Calu3 (cell line): Measurements from ENCODE around the gene RNASE8. TPM values are rescaled to one million over a fixed set of nuclear protein-coding genes. Genes with fewer than 3 reads are reported as not detected.

ENCODE experiments used
- BruUV-seq: library from RNA; stranded (reverse); fragments of 400-500 nt; replicated peaks from 2 replicates; lab custom pipeline; 2021; lab: Mats Ljungman, UMichigan
- CTCF ChIA-PET: fragments of 300-600 bp; sonication (Branson Sonifier 250); formaldehyde crosslinking; loops from one replicate; lab custom pipeline; 2022; ENCODE audit warnings: antibody characterized with exemption; lab: Charles Lee
- DNase-seq: peaks from one replicate; pipeline ENCODE4 v3.0.0; 2022
- H3K27ac Mint-ChIP-seq: one replicate; pipeline ENCODE4 v1.8.0; 2022; ENCODE audit warnings: mixed read lengths; ENCODE audit not compliant: unreplicated experiment
- H3K27me3 Mint-ChIP-seq: one replicate; pipeline ENCODE4 v1.8.0; 2022; ENCODE audit warnings: mixed read lengths; ENCODE audit not compliant: unreplicated experiment
- H3K36me3 Mint-ChIP-seq: one replicate; pipeline ENCODE4 v1.8.0; 2022; ENCODE audit warnings: mild to moderate bottlenecking, moderate library complexity, mixed read lengths; ENCODE audit not compliant: insufficient read depth, unreplicated experiment
- H3K4me1 Mint-ChIP-seq: one replicate; pipeline ENCODE4 v1.8.0; 2022; ENCODE audit warnings: mild to moderate bottlenecking, low read depth, mixed read lengths; ENCODE audit not compliant: unreplicated experiment
- H3K4me3 Mint-ChIP-seq: one replicate; pipeline ENCODE4 v1.8.0; 2022; ENCODE audit warnings: mild to moderate bottlenecking, low read depth, moderate library complexity, mixed read lengths; ENCODE audit not compliant: unreplicated experiment
- H3K9me3 Mint-ChIP-seq: one replicate; pipeline ENCODE4 v1.8.0; 2022; ENCODE audit warnings: low read depth, mixed read lengths; ENCODE audit not compliant: unreplicated experiment
- intact Hi-C: fragments of 100-400 bp; cut with micrococcal nuclease; formaldehyde crosslinking; loops from one replicate; pipeline ENCODE4 v1.10.0; 2022; ENCODE audit not compliant: unreplicated experiment
- total RNA-seq: library from RNA; stranded (reverse); gene quantifications from 2 replicates; pipeline ENCODE4 v1.2.3, GENCODE V29; 2022
- TF ChIP-seq, protein P1 (sequence below): fragments of 200-600 bp; IDR thresholded peaks from one replicate; pipeline ENCODE4 v1.8.0; 2022; ENCODE audit warnings: antibody characterized with exemption; ENCODE audit not compliant: unreplicated experiment

Gene RNASE8
- total RNA-seq, 1 experiment from 2014 or later: not detected

DNA sequence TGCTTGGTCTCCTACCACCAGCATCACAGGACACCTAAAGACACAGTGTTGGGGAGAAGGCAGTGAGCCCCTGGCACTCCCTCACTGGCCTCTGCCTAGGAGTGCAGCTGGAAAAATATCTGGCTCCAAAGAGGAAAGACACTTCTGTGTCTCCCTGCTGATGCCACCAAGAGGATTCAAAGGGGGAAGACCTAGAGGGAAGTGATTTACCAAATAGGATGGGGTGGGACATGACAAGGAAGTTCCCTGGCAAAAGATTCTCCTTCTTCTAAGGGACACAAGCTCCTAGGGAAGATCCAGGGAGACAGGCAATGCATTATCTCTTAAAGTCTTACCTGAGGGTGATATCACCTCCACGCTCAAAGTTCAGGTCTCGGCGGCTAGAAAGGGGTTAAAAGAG lies 38.8 kb upstream of the RNASE8 start:
- Mint-ChIP-seq H3K4me1 (peaks cover 8% of the 10 kb centered on the region), H3K4me3 (no peak overlapping the region), H3K27me3 (peaks cover 30% of the 10 kb centered on the region), H3K9me3 (no peaks in the 10 kb centered on the region), H3K27ac (no peak overlapping the region), H3K36me3 (no peaks in the 10 kb centered on the region)
- DNase-seq: no peak
- TF ChIP-seq, protein P1, sequence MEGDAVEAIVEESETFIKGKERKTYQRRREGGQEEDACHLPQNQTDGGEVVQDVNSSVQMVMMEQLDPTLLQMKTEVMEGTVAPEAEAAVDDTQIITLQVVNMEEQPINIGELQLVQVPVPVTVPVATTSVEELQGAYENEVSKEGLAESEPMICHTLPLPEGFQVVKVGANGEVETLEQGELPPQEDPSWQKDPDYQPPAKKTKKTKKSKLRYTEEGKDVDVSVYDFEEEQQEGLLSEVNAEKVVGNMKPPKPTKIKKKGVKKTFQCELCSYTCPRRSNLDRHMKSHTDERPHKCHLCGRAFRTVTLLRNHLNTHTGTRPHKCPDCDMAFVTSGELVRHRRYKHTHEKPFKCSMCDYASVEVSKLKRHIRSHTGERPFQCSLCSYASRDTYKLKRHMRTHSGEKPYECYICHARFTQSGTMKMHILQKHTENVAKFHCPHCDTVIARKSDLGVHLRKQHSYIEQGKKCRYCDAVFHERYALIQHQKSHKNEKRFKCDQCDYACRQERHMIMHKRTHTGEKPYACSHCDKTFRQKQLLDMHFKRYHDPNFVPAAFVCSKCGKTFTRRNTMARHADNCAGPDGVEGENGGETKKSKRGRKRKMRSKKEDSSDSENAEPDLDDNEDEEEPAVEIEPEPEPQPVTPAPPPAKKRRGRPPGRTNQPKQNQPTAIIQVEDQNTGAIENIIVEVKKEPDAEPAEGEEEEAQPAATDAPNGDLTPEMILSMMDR: no peak
- CTCF ChIA-PET: no interaction called here
- intact Hi-C loops: no loop called here
- no TSS peak for BruUV-seq

DNA sequence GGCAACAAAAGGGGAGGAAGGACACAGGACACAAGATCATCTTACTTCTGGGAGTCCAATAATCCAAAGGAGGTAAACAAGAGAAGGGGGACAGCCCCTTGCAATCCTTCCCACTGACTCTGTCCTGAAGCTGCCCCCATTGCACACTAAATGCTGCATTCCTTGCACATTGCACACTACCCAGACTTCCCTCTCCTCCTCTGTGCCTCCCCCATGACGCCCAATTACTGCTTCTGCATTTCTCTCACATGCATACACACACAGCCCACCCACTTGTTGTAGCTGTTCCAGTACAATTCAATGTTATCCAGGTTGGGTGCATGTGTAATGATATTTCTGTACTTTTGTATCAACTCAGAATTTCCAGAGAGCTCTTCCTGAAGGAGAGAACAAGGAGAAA lies 38.3 kb upstream of the RNASE8 start:
- H3K4me1 Mint-ChIP-seq: peaks cover 8% of the 10 kb centered on the region
- no peaks in the 10 kb centered on the region for H3K9me3 Mint-ChIP-seq
- H3K4me3 Mint-ChIP-seq: no peak overlapping the region
- no TSS peak for BruUV-seq
- peaks cover 30% of the 10 kb centered on the region for H3K27me3 Mint-ChIP-seq
- no peak for DNase-seq
- intact Hi-C loops: no loop called here
- H3K36me3 Mint-ChIP-seq: peaks cover 3% of the 10 kb centered on the region
- CTCF ChIA-PET: no interaction called here
- TF ChIP-seq, protein P1: no peak
- H3K27ac Mint-ChIP-seq: no peak overlapping the region

DNA sequence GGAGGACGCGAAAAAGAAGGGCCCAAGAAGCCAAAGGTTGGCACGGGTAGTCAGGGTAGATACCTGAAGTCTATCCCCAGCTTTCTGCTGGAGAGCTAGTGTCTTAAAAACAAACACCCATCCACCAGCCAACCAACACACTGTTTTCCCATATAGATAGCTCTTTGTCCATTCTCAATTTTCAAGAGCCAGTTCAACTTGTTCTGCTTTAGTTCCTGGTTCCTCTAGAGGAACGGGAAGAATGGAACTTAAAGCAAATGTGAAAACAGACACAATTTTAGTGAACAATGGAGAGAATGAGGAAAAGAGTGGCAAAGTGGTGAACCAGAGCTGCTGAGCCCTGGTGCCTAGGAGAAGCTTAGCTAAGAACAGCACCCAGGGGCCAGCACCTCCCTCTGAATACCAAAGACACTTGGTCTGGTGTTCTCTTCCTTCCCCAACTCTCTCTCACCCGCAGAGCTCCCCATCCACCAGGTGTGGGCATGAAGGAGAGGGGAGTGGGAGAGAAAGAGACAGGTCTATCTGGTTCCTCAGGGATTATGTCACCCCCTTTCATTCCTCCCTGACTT lies 36.6 kb upstream of the RNASE8 start:
- no peaks in the 10 kb centered on the region for H3K9me3 Mint-ChIP-seq
- peaks cover 8% of the 10 kb centered on the region for H3K4me1 Mint-ChIP-seq
- no peak overlapping the region for H3K4me3 Mint-ChIP-seq
- H3K27ac Mint-ChIP-seq: no peak overlapping the region
- intact Hi-C loops: no loop called here
- BruUV-seq: no TSS peak
- CTCF ChIA-PET: interaction anchor here (0.7 to 0.8 kb wide), 3 partner anchors 19 to 84 kb away, joined by 3 to 4 read pairs (median 3); no protein-coding TSS in a partner anchor
- TF ChIP-seq, protein P1: no peak
- peaks cover 28% of the 10 kb centered on the region for H3K27me3 Mint-ChIP-seq
- no peak for DNase-seq
- peaks cover 8% of the 10 kb centered on the region for H3K36me3 Mint-ChIP-seq

DNA sequence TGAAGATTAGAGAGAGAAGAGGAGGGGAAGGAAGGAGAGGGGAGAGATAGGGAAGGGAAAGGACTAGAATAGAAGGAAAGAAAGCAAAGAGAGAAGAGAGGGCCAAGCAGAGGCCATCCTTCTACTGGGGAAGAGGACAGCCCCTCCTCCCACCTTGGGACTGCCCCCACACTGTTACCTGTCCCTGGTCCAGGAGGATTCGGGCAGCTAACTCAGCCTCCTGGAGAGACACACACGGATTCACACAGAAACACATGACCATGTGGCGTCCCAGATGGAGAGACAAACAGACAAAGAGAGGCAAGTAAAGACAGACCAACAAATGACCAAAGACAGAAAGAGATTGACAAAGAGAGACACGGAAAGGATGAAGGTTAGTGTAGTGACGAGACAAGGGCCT lies 34.9 kb upstream of the RNASE8 start:
- CTCF ChIA-PET: no interaction called here
- TF ChIP-seq, protein P1: no peak
- intact Hi-C loops: no loop called here
- peaks cover 28% of the 10 kb centered on the region for H3K27me3 Mint-ChIP-seq
- peaks cover 8% of the 10 kb centered on the region for H3K36me3 Mint-ChIP-seq
- no peak overlapping the region for H3K4me3 Mint-ChIP-seq
- no peaks in the 10 kb centered on the region for H3K9me3 Mint-ChIP-seq
- peaks cover 8% of the 10 kb centered on the region for H3K4me1 Mint-ChIP-seq
- BruUV-seq: no TSS peak
- H3K27ac Mint-ChIP-seq: no peak overlapping the region
- DNase-seq: no peak
